BJ (cell line): ENCODE results near the gene FAM169A. TPM values are rescaled to one million over a fixed set of nuclear protein-coding genes. Genes with fewer than 3 reads are reported as not detected.

Source experiments
- CTCF ChIA-PET: fragments of 350-600 bp; formaldehyde crosslinking; extraction: SDS; loops from one replicate; lab custom pipeline; 2021; ENCODE audit warnings: antibody characterized with exemption, inconsistent platforms; lab: Yijun Ruan, JAX
- POLR2A ChIA-PET: fragments of 300-600 bp; sonication (Branson Sonifier 250); formaldehyde crosslinking; extraction: SDS; loops from one replicate; lab custom pipeline; 2021; ENCODE audit warnings: antibody characterized with exemption; lab: Charles Lee
- DNase-seq: peaks from one replicate; pipeline ENCODE4 v3.0.0-alpha.2; 2011; ENCODE audit warnings: low read depth
- H3K27me3 ChIP-seq: 2 replicates; pipeline ENCODE4 v1.6.0; 2011; ENCODE audit warnings: low read length; ENCODE audit not compliant: control insufficient read depth, insufficient read depth
- H3K36me3 ChIP-seq: 2 replicates; pipeline ENCODE4 v1.5.1; 2011; ENCODE audit warnings: low read length; ENCODE audit not compliant: control insufficient read depth, insufficient read depth
- H3K4me3 ChIP-seq: 2 replicates; pipeline ENCODE4 v1.5.1; 2011; ENCODE audit warnings: low read depth, mild to moderate bottlenecking, control low read depth, low read length
- polyA plus RNA-seq: library from polyadenylated mRNA; depleted of rRNA; stranded (reverse); fragments of >200 nt; gene quantifications from 2 replicates; pipeline ENCODE4 v1.2.3, GENCODE V29; 2011
- TF ChIP-seq, protein P1 (sequence below): IDR thresholded peaks from 2 replicates; pipeline ENCODE4 v1.5.1; 2011; ENCODE audit warnings: low read depth, mild to moderate bottlenecking, control low read depth, inconsistent platforms, low read length, moderate library complexity; ENCODE audit not compliant: insufficient read depth

The FAM169A gene
- polyA plus RNA-seq, 1 experiment, result 0.22 TPM

- CTCF ChIA-PET, result interaction anchor here (0.6 to 1.1 kb wide), 3 partner anchors 13 to 42 kb away, joined by 3 read pairs; no protein-coding TSS in a partner anchor
- DNase-seq, result no peak
- TF ChIP-seq, protein P1, sequence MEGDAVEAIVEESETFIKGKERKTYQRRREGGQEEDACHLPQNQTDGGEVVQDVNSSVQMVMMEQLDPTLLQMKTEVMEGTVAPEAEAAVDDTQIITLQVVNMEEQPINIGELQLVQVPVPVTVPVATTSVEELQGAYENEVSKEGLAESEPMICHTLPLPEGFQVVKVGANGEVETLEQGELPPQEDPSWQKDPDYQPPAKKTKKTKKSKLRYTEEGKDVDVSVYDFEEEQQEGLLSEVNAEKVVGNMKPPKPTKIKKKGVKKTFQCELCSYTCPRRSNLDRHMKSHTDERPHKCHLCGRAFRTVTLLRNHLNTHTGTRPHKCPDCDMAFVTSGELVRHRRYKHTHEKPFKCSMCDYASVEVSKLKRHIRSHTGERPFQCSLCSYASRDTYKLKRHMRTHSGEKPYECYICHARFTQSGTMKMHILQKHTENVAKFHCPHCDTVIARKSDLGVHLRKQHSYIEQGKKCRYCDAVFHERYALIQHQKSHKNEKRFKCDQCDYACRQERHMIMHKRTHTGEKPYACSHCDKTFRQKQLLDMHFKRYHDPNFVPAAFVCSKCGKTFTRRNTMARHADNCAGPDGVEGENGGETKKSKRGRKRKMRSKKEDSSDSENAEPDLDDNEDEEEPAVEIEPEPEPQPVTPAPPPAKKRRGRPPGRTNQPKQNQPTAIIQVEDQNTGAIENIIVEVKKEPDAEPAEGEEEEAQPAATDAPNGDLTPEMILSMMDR, result peak; percentile 53
Measured at GRCh38 chr5:74903165-74903787, 37.1 kb upstream of the FAM169A start.

DNA sequence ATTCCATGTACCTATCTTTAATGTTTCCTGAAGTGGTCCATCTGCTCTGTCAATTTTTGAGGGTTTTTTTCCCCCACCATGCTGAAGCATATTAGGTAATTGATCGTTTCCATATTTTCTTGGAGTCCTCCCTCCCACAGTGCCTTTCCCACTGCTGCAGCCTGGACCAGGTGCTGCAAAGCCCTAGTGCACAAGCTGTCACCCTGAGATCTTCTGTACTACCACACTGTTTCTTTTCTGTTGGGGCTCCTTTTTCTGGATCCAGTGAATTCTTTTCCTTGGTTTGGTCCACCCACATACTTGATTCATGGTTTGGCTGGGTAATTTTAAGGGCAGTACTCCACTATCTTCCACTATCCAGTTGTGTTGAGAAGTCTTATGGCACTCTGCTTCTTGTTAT is 30.9 kb upstream of the FAM169A start:
- no peak overlapping the region for H3K4me3 ChIP-seq
- no peaks in the 10 kb centered on the region for H3K36me3 ChIP-seq
- TF ChIP-seq, protein P1, result no peak
- DNase-seq, result no peak
- no peaks in the 10 kb centered on the region for H3K27me3 ChIP-seq
- ChIA-PET CTCF (no interaction called here), POLR2A (no interaction called here)

More at GRCh38 chr5:74903165-74903787, 37.1 kb upstream of the FAM169A start:
- Histone ChIP-seq H3K36me3 (no peaks in the 10 kb centered on the region), H3K27me3 (peaks cover 2% of the 10 kb centered on the region; the same call in 1 of the 2 replicates), H3K4me3 (no peak overlapping the region)
- POLR2A ChIA-PET, result no interaction called here

GRCh38 chr5:74895906-74896305 is 29.7 kb upstream of the FAM169A start:
- DNase-seq, result peak; percentile 26
- Histone ChIP-seq H3K4me3 (no peak overlapping the region), H3K36me3 (no peaks in the 10 kb centered on the region), H3K27me3 (no peaks in the 10 kb centered on the region)
- TF ChIP-seq, protein P1, result no peak
- ChIA-PET CTCF (no interaction called here), POLR2A (no interaction called here)

DNA sequence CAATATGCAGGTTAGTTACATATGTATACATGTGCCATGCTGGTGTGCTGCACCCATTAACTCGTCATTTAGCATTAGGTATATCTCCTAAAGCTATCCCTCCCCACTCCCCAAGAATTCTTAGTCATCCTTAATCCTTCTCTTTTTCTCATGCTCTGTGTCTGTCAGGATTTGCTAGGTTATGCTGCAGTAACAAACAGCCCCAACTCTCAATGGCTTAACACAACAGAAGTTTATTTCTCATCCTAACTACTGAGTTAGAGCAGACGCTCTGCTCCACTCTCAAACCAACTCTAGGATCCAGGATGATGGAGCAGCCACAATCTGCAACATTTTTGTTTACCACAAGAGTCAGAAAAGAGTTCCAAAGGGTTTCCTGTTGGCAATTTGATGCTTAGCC is 28.2 kb upstream of the FAM169A start:
- TF ChIP-seq, protein P1, result no peak
- CTCF ChIA-PET, result no interaction called here
- DNase-seq, result no peak
- Histone ChIP-seq H3K27me3 (no peaks in the 10 kb centered on the region), H3K4me3 (no peak overlapping the region), H3K36me3 (no peaks in the 10 kb centered on the region)
- POLR2A ChIA-PET, result no interaction called here

- H3K36me3 ChIP-seq, result no peaks in the 10 kb centered on the region
- no peak for DNase-seq
- POLR2A ChIA-PET, result no interaction called here
- TF ChIP-seq, protein P1, result no peak
- CTCF ChIA-PET, result no interaction called here
- no peak overlapping the region for H3K4me3 ChIP-seq
- no peaks in the 10 kb centered on the region for H3K27me3 ChIP-seq
Measured at GRCh38 chr5:74892921-74893320, 26.7 kb upstream of the FAM169A start.
